Cerebellar cortex (tissue), 1 donor: ENCODE results near the gene ABCA12.

Experiments
- DNase-seq: peaks from one replicate; pipeline ENCODE4 v3.0.0-alpha.2; 2015; ENCODE audit warnings: low spot score

ABCA12 gene

DNA sequence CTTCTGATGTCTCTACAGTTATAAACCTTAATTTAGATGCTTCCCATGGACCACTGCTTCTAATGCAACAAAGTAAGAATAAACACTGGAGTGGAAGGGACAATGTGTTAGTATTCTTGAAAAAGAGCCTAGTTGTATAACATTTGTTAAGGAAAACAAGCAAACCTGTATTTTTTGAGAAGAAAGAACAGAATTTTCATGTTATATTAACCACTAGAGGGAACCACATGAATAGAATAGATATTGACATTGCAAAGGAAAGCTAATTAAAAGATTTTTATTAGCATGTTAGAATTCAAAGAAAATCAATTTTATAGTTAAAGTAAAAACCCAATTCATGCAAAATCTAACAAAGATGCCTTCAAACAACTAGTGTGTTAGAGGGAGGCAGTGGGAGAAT is 177.7 kb downstream of the ABCA12 start:
- no peak for DNase-seq

DNA sequence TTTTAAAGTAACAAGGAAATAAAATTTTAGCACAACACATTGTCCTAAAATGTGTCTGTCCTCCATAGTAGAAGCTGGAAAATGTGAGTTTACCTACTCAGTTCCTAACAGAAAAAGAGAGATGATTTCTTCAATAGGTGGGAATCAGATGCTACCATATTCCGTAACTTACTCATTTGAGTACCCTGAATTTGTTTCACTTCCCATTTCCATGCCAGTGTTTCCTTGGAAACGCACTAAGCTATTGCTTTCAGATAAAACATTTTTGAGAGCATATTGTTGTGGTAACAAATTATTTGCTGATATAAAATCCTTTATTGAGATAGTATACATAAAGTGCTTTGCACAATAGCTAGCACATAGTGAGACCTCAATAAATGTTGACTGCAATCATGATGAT is 191.5 kb downstream of the ABCA12 start:
- DNase-seq: no peak

DNA sequence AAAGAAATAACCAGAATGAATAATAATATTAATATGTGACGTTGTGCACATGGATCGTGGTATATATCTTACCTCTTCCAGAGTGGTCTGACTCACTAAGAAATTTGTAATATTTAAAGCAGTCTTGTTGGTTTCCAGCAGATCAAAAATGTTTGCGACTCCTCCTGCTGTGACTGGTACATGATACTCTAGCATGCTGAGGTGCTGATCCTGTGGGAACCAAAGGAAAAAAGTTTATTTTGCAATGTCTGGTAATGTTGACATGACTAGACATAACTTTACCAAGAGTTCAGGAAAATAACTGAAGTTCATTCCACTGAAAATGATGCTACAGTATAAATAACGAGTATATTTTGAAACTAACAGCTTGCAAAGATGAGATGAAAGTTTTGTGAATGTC is 204.4 kb downstream of the ABCA12 start:
- DNase-seq: no peak

DNA sequence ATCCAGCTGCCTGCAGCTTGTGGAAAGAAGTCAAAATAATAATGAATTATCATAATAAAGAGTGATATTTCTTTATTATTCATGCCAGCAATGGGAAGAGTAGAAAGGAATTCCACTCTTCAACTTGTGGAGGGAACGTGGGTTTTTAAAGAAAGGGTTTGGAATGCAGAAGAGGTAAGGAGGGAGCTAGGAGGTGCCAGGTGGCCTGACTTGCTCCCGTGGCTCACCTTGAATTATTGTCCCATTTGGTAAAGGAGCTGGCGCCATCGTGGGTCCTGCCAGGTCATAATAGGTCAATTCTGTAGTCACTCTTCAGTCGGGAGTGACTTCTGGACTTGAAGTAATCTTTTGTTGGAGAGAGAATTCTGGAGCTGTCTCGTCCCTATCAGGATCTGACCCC is 233.8 kb downstream of the ABCA12 start:
- DNase-seq: no peak

DNA sequence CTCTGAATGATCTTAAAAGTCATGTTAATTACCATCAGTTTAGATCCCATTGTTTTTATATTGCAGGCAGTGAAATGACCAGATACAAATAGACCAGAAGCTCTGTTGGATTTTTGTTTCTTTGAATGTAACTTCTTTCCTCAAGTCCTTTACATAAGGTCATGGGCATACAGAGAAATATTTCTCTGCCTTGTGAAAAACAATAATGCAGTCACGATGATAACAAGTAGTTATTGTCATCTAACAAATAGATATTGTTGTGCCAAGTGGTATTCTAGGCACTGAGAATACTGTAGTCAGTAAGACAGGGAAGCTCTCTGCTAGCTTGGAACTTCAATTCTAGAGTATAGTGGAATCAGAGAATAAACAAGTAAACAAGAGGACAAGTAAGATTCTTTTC is 234.2 kb downstream of the ABCA12 start:
- no peak for DNase-seq

DNA sequence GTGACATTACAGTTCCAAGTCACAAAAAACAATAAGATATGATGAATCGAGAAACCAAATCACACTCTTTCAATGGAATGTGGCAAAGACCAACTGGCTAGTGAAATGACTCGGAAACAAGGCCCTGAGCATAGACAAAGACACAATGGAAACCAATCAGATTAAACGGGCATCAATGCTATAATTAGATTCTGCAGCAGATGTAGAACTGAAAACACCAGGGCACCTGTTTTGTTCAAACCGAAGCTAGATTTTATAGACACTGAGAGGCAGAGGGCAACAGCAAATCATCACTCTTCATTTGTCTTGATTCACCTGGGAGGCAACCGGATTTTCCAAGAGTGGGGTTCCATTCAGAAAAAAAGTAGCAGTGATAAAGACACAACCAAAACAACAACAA is 236.1 kb downstream of the ABCA12 start:
- no peak for DNase-seq

DNA sequence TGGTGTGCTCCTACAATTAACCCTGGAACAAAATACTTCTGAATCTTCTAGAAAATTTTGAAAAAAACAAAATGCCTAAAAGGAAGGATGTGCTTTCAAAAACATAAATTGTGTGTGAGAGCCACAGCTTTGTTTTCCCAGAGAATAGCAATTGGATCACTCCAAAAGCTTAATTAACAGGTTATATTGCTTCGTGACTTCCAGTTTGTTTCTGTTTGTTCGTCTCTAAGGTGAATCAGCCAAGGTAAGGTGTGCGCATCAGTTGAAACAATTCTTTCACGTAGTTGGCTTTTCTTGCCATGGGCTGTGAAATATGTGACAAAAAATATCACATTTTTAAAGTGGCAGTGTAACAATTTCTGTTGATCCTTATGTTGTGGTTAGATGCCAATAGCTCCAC is 238.7 kb downstream of the ABCA12 start:
- no peak for DNase-seq

DNA sequence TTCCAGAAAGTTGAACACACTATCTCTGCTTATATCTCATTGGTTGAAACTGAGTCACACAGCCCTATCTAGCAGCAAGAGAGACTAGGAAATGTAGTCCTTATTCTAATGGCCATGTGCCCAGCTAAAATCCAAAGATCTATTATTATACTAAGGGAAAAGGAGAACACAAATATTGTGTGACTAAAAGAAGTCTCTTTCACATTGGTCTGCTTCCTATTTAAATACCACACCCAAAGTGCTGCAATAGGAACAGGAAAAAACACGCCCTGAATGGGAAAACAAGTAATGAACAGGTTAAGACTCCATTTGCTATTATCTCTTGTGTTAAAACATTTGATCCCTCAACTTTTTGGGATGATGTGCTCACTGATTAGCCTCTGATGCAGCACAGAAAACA is 242.2 kb downstream of the ABCA12 start:
- DNase-seq: no peak

DNA sequence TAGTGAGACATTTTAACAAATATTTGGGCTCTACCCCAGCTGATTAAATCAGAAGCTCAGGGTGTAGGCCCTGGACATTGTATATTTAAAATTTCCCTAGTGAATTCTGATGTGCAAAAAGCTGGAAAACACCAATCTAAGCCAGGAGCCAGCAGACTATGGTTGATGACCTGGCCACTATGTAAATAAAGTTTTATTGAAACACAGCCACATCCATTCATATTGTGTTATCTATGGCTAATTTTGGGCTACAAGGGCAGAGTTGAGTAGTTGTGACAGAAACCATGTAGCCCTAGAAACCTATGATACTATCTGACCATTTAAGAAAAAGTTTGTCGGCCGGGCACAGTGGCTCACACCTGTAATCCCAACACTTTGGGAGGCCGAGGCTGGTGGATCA is 243.0 kb downstream of the ABCA12 start:
- DNase-seq: no peak

DNA sequence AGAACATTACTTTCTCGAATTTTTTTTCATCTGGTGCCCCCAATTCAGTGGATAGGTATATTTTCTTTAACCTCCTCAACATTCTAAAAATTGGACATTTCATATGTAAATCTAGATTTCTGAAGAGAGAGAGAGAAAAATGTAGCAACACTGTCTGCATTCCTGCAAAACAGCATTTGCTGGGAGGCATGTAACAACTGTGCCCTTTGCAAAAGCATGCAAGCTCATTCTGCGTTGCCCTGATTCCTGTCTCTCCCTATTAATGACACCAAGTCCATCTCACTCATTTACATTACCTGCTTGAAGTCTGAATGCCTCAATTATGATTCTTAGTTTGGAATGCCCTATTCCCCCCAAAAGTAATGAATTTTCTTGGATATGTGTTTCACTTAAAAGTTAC is 249.1 kb downstream of the ABCA12 start:
- no peak for DNase-seq

DNA sequence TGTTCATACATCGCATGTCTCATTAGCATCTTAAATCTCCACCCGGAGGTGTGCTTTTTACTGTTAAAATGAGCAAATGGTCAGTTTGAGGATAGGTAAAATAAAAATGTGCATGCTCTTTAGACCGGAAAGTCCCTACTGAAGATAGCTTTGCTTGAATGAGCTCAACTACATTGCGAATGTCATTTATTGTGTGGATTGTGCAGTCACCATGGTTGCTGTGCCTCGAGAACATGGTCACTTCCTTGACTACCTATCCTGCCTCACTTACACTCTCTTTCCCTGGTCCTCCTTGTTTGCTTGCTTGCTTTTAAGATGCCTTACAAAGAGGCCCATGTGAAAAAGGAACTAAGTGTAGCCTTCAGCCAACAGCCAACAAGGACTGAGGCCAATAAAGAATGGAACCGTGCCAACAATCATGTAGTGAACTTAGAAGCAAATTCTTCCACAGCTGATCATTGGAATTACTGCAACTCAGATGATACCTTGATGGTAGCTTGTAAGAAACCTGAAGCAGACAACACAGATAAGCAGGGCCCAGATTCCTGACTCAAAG is 256.7 kb downstream of the ABCA12 start:
- no peak for DNase-seq
